Endothelial cell of umbilical vein (primary cell): ENCODE results near the gene MYH14. TPM values are rescaled to one million over a fixed set of nuclear protein-coding genes. Genes with fewer than 3 reads are reported as not detected.

Experiments
- BruUV-seq: library from RNA; stranded (reverse); fragments of 400-500 nt; replicated peaks from 2 replicates; lab custom pipeline; 2021; lab: Mats Ljungman, UMichigan
- CTCF ChIA-PET: fragments of 300-600, 350-600 bp; sonication (Branson Sonifier 250); formaldehyde crosslinking; loops from one replicate; lab custom pipeline; 2021; ENCODE audit warnings: antibody characterized with exemption, inconsistent platforms; lab: Charles Lee
- POLR2A ChIA-PET: fragments of 300-600, 350-600 bp; sonication (Branson Sonifier 250); formaldehyde crosslinking; loops from one replicate; lab custom pipeline; 2021; ENCODE audit warnings: antibody characterized with exemption, inconsistent platforms; lab: Charles Lee
- DNase-seq: peaks from one replicate; pipeline ENCODE4 v3.0.0-alpha.2; 2011; ENCODE audit warnings: low read depth, low spot score
- FAIRE-seq: peaks from 2 replicates; lab custom pipeline; 2011; peaks lifted over from hg19 to GRCh38; lab: Jason Lieb, UNC
- H2AFZ ChIP-seq: 2 replicates; pipeline ENCODE4 v1.6.0; 2012; ENCODE audit warnings: low read depth, low read length, control low read depth, inconsistent platforms
- H3K27ac ChIP-seq: 2 replicates; pipeline ENCODE4 v1.5.1; 2011; ENCODE audit warnings: low read depth, mild to moderate bottlenecking, control low read depth, low read length, moderate library complexity; ENCODE audit not compliant: insufficient read depth
- H3K27me3 ChIP-seq, 2 experiments: 2 replicates each; pipeline versions ENCODE4 v1.6.0 to v1.6.1; 2011; ENCODE audit warnings: low read length in 2 of 2, mixed read lengths in 1 of 2; ENCODE audit not compliant: control insufficient read depth in 2 of 2, insufficient read depth in 2 of 2
- H3K36me3 ChIP-seq, 2 experiments: 2 replicates in 1 of 2; 3 replicates in 1 of 2; pipeline ENCODE4 v1.5.1; 2011; ENCODE audit warnings: low read length in 2 of 2, mild to moderate bottlenecking in 1 of 2, moderate library complexity in 1 of 2; ENCODE audit not compliant: control insufficient read depth in 2 of 2, insufficient read depth in 2 of 2; ENCODE audit errors: extremely low read depth in 1 of 2
- H3K4me1 ChIP-seq: 3 replicates; pipeline ENCODE4 v1.5.1; 2011; ENCODE audit warnings: mild to moderate bottlenecking, low read length; ENCODE audit not compliant: control insufficient read depth, insufficient read depth; ENCODE audit errors: extremely low read depth
- H3K4me2 ChIP-seq: 2 replicates; pipeline ENCODE4 v1.6.1; 2011; ENCODE audit warnings: low read length, control low read depth, mixed read lengths; ENCODE audit not compliant: insufficient read depth
- H3K4me3 ChIP-seq, 3 experiments: fragments of 200-600 bp in 1 of 3; sonication (generic), shearing (Covaris generic) in 1 of 3; replicated peaks in 1 of 3; 2 replicates each; pipeline ENCODE4 v1.5.1; 2011 to 2016; ENCODE audit warnings: control low read depth in 3 of 3, low read length in 3 of 3, mild to moderate bottlenecking in 2 of 3, inconsistent platforms in 1 of 3, low read depth in 1 of 3, moderate library complexity in 1 of 3; ENCODE audit not compliant: insufficient read depth in 1 of 3
- H3K79me2 ChIP-seq: 2 replicates; pipeline ENCODE4 v1.6.0; 2012; ENCODE audit warnings: low read length, inconsistent platforms; ENCODE audit not compliant: control insufficient read depth, insufficient read depth
- H3K9ac ChIP-seq: replicated peaks from 2 replicates; pipeline ENCODE3; 2011; ENCODE audit warnings: low read length, control low read depth; ENCODE audit not compliant: insufficient read depth; ENCODE audit errors: extremely low read depth
- H3K9me1 ChIP-seq: replicated peaks from 3 replicates; pipeline ENCODE4 v1.6.0; 2011; ENCODE audit warnings: mild to moderate bottlenecking, low read length; ENCODE audit not compliant: control insufficient read depth, insufficient read depth; ENCODE audit errors: extremely low read depth
- H3K9me3 ChIP-seq: replicated peaks from 2 replicates; pipeline ENCODE4 v1.5.1; 2012; ENCODE audit warnings: low read length, inconsistent platforms; ENCODE audit not compliant: control insufficient read depth, insufficient read depth
- H4K20me1 ChIP-seq: replicated peaks from 2 replicates; pipeline ENCODE3; 2011; ENCODE audit warnings: mild to moderate bottlenecking, low read length; ENCODE audit not compliant: control insufficient read depth, insufficient read depth; ENCODE audit errors: extremely low read depth
- EZH2 ChIP-seq: IDR thresholded peaks from 2 replicates; pipeline ENCODE4 v1.6.1; 2012; ENCODE audit warnings: borderline replicate concordance, low read depth, mild to moderate bottlenecking, moderate library complexity, low read length, inconsistent platforms; ENCODE audit not compliant: severe bottlenecking
- FOS ChIP-seq: IDR thresholded peaks from 2 replicates; pipeline ENCODE4 v1.6.1; 2011; ENCODE audit warnings: mild to moderate bottlenecking, low read length, moderate library complexity, borderline replicate concordance; ENCODE audit not compliant: insufficient read depth
- GATA2 ChIP-seq: IDR thresholded peaks from 2 replicates; pipeline ENCODE4 v1.7.0; 2011; ENCODE audit warnings: low read depth, mild to moderate bottlenecking, moderate library complexity, mixed read lengths, low read length; ENCODE audit not compliant: insufficient read length, insufficient read depth
- JUN ChIP-seq: IDR thresholded peaks from 2 replicates; pipeline ENCODE4 v1.6.1; 2011; ENCODE audit warnings: borderline replicate concordance, low read depth; ENCODE audit not compliant: insufficient read length, insufficient read depth
- MYC ChIP-seq: IDR thresholded peaks from one replicate; pipeline ENCODE4 v1.6.1; 2011; ENCODE audit warnings: mild to moderate bottlenecking, low read depth, low read length
- POLR2A ChIP-seq: IDR thresholded peaks from 2 replicates; pipeline ENCODE4 v1.6.1; 2012; ENCODE audit warnings: low read depth, mild to moderate bottlenecking, control low read depth, low read length
- POLR2AphosphoS5 ChIP-seq: IDR thresholded peaks from 2 replicates; pipeline ENCODE4 v1.6.1; 2012; ENCODE audit warnings: low read depth, mild to moderate bottlenecking, control low read depth, low read length, moderate library complexity; ENCODE audit not compliant: insufficient read depth
- dilution Hi-C: fragments of 300-500 bp; cut with MboI; formaldehyde crosslinking; loops from one replicate; pipeline ENCODE4 v1.15.0; 2019; ENCODE audit warnings: low sequenced_read_pairs; ENCODE audit not compliant: extremely low pct_ligation_motif_present
- intact Hi-C: fragments of 100-400 bp; cut with micrococcal nuclease; formaldehyde crosslinking; loops from one replicate; pipeline ENCODE4 v1.10.0; 2022
- polyA plus RNA-seq, 4 experiments: library from polyadenylated mRNA; depleted of rRNA in 3 of 4; stranded (reverse) in 3 of 4; unstranded in 1 of 4; fragments of >200 nt; gene quantifications; 2 replicates each; pipeline versions ENCODE4 v1.2.1 to v1.2.3, GENCODE V29; 2011 to 2012; ENCODE audit warnings: missing spikeins in 1 of 4
- total RNA-seq: library from RNA; stranded (reverse); gene quantifications from 2 replicates; pipeline ENCODE4 v1.2.3, GENCODE V29; 2021
- TF ChIP-seq, protein P1 (sequence below), 2 donors: IDR thresholded peaks; 1 replicate in 1 of 2; 2 replicates in 1 of 2; pipeline ENCODE4 v1.5.1; 2011; ENCODE audit warnings: low read length in 2 of 2, mild to moderate bottlenecking in 2 of 2, moderate library complexity in 2 of 2, control low read depth in 1 of 2, inconsistent platforms in 1 of 2, low read depth in 1 of 2; ENCODE audit not compliant: insufficient read depth in 1 of 2; ENCODE audit errors: extremely low read depth in 1 of 2
- TF ChIP-seq, protein P2 (sequence below): IDR thresholded peaks from 2 replicates; pipeline ENCODE4 v1.6.1; 2011; ENCODE audit not compliant: insufficient read depth, insufficient read length

MYH14 gene
- total and polyA plus RNA-seq, 2 donors (not counting 3 experiments of a cell fraction or from before 2014, with no cell fraction given): 0.13 TPM; not detected in 1

DNA sequence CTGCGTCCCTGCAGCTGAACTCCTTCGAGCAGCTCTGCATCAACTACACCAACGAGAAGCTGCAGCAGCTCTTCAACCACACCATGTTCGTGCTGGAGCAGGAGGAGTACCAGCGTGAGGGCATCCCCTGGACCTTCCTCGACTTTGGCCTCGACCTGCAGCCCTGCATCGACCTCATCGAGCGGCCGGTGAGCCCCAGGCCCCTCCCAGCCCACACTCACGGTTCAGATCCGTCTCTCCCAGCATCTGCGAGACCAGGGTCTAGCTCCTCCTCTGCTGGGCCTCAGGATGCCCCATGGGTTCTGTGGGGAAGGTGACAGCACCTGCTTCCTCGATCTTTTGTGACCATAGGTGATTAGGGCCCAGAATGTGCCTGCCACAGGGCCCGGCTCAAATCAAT lies 46.2 kb downstream of the MYH14 start:
- no peaks in the 10 kb centered on the region for H4K20me1 ChIP-seq
- no peaks in the 10 kb centered on the region for H3K36me3 ChIP-seq
- H3K9me1 ChIP-seq: no peaks in the 10 kb centered on the region
- no peak overlapping the region for H3K4me2 ChIP-seq
- no peaks in the 10 kb centered on the region for H3K4me1 ChIP-seq
- dilution Hi-C loops (no loop called here), intact Hi-C loops (no loop called here)
- no peak overlapping the region for H3K27ac ChIP-seq
- H3K27me3 ChIP-seq: no peaks in the 10 kb centered on the region
- no peak overlapping the region for H2AFZ ChIP-seq
- no peaks in the 10 kb centered on the region for H3K79me2 ChIP-seq
- POLR2A ChIA-PET: no interaction called here
- FAIRE-seq (no peak), DNase-seq (no peak)
- no peak for TF ChIP-seq JUN
- no peak for TF ChIP-seq MYC
- TF ChIP-seq GATA2: no peak
- no peak for TF ChIP-seq POLR2AphosphoS5
- TF ChIP-seq, protein P1, sequence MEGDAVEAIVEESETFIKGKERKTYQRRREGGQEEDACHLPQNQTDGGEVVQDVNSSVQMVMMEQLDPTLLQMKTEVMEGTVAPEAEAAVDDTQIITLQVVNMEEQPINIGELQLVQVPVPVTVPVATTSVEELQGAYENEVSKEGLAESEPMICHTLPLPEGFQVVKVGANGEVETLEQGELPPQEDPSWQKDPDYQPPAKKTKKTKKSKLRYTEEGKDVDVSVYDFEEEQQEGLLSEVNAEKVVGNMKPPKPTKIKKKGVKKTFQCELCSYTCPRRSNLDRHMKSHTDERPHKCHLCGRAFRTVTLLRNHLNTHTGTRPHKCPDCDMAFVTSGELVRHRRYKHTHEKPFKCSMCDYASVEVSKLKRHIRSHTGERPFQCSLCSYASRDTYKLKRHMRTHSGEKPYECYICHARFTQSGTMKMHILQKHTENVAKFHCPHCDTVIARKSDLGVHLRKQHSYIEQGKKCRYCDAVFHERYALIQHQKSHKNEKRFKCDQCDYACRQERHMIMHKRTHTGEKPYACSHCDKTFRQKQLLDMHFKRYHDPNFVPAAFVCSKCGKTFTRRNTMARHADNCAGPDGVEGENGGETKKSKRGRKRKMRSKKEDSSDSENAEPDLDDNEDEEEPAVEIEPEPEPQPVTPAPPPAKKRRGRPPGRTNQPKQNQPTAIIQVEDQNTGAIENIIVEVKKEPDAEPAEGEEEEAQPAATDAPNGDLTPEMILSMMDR (IDR thresholded peaks at IDR 0.05; ENCODE audit: extremely low read depth in 1 of 2, insufficient read depth in 1 of 2, low read depth in 1 of 2, low read length in 2 of 2): no peak
- TF ChIP-seq, protein P2, sequence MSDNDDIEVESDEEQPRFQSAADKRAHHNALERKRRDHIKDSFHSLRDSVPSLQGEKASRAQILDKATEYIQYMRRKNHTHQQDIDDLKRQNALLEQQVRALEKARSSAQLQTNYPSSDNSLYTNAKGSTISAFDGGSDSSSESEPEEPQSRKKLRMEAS: no peak
- no peak for TF ChIP-seq POLR2A
- no peak for TF ChIP-seq FOS
- TF ChIP-seq EZH2: no peak
- no TSS peak for BruUV-seq
- no peak overlapping the region for H3K9ac ChIP-seq
- CTCF ChIA-PET: interaction anchor here (3.9 kb wide), 1 partner anchor 79 kb away, joined by 173 read pairs; the partner anchor contains the start of gene KCNC3
- H3K4me3 ChIP-seq: no peak overlapping the region
- H3K9me3 ChIP-seq: no peaks in the 10 kb centered on the region
